NK-92 (cell line): ENCODE results near the gene AOPEP.

Source experiments
- DNase-seq: peaks from one replicate; lab custom pipeline; 2025; ENCODE audit not compliant: unreplicated experiment; lab: John Stamatoyannopoulos, UW

Gene AOPEP

DNA sequence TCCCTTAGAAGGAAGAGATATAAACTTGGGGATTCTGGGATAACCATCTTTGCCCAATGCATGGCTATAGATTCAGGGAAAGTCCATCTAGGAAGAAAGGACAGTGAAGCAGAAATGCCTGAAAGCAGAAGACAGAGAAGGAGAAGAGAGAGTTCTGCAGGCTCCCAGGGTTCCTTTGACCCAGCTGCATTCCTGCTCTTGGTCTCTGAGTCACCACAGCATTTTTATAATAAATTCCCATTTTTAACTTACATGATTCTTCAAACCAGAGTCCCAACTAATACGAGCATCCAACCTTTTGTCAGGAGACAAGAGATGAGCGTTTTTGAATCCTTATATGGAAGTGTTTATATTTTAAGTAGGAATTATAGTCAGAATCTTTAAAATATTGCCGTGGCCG is 12.0 kb upstream of the AOPEP start:
- DNase-seq: no peak

DNA sequence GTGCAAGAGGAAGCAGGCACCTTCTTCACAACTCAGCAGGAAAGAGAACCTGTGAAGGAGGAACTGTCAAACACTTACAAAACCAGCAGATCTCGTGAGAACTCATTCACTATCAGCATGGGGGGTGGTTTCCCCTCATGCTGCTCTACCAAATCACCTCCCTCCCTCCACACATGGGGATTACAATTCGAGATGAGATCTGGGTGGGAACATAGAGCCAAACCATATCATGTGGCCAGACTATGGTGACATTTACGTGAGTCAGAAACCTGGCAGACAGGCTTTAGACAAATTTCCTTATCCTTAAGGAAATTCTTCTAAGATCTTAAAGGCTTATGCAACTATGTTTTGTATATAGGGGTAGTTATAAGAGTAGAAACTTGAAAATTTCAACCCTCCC is 8.7 kb upstream of the AOPEP start:
- DNase-seq: no peak

DNA sequence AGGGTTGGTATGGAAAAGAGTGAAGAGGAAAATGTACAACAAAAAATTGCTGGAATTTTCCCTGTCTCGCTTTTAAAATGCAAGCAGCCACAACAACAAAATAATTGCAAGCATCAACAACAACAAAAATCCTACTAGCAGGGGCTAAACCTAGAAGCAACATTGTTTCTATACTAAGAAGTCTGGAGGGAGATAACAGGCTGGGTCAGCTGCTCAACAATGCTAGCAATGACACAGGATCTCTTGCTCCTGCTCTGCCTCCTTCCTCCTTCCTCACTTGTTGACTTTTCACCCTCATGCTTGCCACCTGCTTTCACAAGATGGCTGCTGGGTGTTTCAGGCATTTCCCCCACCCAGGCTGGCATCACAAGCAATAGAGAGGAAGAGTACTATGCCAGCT is 7.6 kb upstream of the AOPEP start:
- no peak for DNase-seq

DNA sequence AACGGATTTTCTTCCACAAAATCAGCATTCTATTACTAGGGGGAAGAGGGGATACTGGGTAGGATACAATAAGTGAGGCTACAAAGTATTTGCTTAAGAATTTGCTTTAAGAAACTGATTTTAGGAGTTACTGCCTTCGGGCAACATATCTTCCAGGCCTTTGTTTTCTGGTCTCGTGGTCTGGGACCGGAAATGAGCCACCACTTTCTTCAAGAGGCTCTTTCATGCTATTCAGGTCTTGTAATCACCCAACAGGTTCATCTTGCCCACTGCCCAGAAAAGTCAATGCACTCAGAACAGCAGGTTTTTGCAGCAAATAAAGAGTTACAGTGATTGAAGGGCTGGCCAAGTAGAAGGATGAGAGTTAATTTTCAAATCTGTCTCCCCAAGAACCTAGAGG is 6.6 kb upstream of the AOPEP start:
- DNase-seq: no peak

DNA sequence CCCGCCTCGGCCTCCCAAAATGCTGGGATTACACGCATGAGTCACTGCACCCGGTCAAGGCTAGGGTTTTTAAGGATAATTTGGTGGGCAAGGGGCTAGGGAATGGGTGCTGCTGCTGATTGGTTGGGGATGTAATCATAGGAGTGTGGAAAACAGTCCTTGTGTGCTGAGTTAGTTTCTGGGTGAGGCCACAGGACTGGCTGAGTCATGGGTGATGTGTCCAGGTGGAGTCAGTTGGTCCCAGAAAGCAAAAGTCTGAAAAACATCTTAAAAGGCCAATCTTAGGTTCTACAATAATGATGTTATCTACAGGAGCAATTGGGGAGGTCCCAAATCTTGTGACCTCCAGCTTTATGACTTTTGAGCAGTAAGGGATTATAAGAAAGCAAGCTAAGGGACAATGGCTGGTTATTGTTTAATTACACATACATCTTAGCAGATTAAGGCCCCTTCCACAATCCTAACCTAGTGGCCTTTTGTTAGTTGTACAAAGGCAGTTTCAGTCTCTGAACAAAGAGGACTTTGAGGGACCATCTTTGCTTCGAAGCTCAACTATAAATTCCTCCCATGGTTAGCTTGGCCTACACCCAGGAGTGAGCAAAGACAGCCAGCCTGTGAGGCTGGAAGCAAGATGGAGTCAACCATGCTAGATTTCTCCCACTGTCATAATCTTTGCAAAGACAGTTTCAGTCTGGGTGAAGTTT is 5.5 kb upstream of the AOPEP start:
- DNase-seq: no peak

DNA sequence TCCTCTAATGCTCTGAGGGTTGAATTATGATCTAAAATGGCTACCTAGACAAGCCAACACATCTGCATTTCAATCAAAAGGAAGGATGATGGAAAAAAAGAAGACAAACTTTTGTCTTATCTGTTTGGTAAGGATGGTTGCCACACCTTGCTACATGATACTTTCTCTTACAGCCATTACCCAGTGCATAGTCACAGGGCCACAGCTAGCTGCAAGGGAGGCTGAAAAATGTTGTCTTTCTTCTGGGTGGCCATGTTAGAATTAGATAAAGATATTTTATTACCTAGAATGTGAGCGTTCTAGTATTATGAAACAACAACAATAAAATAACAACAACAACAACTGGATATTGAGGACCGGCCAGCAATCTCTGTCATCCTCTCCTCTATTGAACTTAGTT is 4.7 kb upstream of the AOPEP start:
- DNase-seq: no peak

DNA sequence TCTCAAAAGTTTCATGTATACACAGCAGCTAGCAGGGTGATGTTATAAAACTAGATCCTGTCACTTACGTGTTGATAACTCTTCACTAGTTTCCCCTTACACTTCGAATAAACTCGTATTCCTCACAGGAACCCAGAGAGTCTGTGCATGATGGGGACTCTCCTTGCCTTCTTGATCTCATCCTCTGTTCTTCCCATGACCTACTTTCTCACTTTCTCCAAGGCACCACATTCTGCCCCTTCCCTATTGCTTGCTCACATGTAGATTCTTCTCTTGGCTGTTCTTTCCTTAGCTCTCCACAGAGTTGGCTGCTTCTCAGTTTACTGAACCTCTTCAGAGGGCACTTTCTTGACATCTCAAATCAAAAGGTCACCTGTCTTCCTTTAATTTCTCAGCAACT is 1.2 kb upstream of the AOPEP start:
- DNase-seq: no peak

DNA sequence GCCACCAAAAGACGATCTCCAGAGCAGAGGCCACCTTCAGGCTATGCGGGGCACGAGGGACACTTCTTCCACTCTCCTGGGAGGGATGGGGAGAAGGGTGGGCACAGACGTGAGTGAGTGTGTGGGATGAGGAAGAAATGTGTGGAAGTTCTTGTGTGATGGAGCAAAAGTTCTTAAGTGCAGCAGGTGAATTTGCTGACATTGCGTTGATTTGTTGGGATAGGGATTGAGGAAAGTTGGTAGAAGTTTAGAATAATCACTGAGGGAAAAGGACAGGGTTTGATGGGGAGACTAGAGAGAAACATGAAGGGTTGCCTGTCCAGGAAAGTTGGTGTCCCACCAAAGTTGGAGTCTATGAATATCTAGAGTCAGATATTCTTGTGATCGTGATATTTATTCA is 2.2 kb downstream of the AOPEP start:
- no peak for DNase-seq

DNA sequence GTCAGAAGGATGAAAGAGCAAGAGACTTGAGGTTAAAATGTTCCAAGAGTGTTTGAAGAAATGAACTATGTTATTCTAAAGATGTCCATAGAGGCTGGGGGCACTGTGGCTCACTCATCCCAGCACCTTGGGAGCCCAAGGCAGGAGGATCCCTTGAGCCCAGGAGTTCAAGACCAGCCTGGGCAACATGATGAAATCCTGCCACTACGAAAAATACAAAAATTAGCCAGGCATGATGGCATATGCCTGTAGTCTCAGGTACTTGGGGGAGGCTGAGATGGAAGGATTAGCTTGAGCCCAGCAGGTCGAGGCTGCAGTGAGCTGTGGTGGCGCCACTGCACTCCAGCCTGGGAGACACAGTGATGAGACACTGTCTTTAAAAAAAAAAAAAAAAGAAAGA is 2.7 kb downstream of the AOPEP start:
- no peak for DNase-seq

DNA sequence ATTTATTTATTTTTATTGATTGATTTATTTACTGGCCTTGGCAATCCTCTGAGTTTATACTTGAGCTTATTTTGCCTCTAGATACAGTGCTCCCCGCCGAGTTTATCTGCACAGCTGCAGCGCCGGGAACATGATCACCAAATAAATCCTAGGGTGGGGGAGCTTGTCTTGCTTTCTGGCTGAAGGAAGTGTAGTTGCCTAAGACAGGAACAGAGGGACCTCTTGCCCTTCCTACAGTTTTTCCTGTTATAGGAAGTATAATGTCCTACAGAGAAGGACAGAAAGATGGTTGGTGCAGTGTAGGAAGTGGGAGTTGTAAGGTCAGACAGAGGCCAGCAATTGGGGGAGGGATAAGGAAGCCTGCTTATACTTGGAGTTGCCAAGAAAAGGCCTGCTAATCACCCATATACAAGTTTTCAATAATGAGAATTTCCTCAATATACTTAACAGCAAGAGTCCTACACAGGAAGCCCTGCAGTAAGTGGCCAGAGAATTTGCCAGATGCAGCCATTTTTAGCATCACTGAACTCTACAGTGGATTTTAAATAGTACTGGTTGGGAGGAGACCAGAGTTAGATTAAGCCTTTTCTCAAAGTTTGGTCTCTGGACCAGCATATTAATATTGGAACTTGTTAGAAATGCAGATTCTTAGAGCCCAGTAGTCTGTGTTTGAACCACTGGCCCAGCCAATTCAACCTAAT is 7.7 kb downstream of the AOPEP start:
- DNase-seq: no peak

DNA sequence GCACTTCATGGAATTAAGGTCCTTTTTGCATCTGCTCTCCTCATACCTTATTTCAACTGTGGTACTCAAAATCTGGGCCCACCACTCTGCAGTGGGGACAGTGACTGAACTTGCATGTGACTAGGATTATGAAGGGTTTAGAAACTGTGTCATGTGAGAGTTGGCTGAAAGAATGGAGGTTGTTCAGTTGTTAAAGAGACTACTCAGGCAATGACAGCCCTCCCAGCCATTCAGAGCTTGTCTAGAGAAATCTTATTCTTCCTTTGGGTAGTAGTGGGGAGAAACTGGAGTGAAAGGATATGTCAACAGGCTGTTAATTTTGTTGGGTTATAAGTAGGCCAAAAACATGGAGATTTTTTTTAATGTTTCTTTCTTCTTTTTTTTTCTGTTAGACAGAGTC is 10.3 kb downstream of the AOPEP start:
- DNase-seq: no peak

DNA sequence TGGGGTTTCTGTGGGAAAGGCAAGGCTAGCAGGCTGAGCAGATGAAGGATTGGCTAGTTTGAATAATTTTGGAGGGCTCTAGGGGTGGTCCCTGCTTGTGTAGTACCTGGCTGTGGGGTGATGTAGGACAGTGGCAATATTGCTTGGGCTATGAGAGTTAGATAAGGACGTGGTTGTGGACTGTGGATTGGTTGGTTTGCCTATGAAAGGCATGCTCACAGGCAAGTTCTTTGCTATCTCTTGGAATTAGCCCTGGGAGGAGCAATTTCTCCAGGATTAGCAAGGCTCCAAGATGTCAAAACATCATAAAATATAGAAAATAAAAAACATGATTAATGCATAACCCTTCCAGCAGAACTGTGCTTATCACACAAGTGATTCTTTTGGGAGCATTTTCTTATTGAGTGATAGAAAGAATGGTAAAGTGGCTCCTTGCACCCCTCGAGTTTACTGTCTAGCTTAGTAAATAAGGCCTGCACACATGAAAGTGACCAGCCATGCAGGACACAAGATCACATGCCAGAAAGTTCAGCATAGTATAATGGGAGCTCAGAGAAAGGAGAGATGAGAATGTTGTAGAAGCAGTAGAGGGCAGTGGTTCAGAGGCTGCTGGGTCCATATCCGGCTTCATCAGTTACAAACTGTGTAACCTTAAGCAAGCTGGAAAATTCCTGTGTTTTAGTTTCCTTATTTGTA is 13.8 kb downstream of the AOPEP start:
- no peak for DNase-seq

DNA sequence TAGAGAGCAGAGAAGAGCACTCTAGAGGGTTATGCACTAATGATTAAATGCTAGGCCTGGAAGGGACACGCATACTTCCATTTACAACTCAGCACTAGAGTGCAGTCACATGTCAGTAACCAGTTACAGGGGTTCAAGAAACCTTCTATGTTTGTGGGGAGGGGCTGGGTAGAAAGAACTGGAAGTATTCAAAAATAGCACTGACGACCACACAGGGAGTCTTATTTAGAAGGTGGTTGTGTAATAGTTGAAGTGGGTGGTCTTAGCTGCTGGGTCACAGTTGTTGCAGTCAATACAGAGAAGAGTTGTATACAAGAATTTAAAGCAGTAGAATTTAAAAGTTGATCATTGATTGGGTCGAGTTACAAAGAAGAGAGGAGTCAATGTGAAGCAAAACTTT is 15.4 kb downstream of the AOPEP start:
- DNase-seq: no peak

DNA sequence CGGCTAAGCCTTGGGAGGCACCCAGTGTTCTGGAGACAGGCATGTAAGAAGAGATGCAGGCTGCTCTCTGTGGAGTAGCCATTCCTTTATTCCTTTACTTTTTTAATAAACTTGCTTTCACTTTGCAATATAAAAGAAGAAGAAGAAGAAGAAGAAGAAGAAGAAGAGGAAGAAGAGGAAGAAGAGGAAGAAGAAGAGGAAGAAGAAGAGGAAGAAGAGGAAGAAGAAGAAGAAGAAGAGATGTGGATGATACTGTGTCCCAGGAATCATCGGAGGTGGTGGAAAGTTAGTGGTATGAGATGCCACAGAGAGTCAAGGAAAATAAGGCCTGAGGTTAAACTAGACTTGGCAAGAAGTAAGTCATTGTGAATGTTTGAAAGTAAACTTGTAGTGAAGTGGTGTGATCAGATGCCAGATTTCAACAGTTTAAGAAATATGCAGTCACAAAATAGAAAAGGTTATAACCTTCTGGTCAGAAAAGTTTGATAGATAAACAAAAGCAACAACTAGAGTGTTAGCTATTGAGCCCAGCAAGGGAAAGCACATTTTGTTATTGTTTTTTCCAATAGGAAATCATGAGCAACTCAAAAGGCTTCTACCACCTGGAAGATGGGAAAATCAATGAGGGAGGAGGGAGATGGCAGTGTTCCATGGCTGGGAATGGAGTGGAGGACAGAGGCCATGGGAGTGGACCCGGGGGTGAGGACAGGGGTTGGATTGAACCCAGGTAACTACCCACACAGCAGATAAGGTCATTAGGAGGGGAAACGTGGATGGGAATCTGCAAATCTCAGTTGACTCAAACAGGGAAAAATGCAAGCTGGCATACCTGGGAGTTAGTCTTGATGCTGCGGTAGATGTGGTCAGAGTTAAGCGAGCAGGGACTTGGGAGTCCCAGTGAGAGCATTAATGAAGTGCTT is 16.8 kb downstream of the AOPEP start:
- no peak for DNase-seq

DNA sequence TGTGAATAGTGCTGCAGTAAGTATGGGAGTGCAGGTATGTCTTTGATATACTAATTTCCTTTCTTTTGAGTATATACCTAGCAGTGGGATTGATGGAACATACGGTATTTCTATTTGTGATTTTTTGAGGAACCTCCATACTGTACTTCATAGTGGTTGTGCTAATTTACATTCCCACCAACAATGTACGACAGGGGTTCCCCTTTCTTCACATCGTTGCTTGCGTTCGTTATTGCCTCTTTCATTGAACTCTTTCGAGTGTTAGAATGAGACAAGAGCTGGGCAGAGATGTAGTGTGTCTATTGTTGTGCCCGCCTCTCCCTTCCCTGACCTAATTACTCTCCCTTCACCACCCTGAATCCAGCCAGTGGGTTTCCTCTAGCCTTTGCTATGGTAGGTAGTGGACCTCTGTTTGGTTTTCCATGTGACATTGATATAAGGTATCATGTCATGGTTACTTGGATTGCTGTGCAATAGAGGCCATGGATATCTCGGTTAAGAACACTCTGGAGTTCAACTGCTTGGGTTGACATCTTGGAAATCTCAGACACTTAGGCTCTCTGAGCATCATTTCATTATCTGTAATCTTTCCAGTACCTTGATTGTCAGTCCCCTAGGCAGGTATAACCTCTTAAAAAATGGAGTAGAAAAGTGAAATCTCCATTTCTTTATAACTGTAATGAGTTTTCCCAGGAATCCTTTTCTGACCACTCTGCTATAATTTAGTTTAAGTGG is 19.5 kb downstream of the AOPEP start:
- DNase-seq: no peak

DNA sequence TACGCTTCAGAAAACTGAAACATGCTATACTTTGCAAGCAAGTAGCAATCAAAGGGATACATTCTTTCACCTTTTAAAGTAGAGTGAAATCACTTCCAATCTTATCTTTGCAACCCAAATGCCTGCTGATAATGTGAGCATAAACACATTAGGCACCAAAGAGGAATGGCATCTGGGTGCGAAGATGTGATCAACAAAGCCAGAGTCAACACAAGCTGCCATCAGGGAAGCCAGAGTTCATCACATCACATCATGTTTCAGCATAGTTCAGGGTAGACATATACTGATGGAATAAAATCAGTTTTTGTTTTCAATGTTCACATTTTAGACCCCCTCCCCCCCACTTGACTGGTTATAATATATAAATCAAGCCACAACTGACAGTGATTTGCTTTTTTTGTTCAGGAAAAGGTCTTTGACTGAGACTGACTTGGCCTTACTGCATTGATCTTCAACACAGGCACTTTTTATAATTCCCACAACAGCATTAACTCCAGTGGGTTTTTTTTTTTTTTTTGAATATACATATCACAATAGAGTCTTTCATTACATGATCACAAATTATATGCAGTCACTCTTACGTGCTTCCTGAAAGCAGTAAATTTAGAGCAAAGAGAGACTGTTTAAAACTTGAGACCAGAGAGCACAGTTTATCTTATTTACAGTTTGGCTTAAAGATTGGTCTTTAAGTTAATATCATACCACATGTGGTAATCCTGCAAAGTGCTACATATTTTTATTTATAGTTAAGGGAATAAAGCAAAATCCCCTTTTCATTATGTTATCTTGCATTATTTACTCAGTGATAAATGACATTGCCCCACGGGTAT is 20.3 kb downstream of the AOPEP start:
- no peak for DNase-seq

DNA sequence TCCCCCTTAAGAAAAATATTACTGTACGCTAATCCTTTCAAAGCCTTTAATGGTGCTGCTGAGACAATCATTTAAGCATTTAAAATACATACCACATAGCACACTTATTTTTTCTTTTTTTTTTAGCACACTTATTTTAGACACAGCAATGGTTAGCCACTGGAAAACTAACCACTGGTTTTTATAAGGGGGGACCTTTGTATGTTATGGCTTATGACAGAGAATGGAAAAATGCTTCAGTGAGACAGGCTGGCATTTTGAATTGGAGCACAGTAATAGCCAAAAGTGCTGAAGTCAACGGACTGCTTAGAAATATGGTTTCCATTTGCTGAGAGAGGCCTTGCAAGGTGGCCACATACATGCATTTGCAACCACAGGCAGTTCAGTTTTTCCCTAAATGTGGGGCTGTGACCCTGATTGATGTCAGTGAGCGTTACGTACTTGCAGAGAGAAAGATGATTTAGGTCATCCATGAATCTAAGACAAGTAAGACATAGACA is 28.5 kb downstream of the AOPEP start:
- DNase-seq: no peak

DNA sequence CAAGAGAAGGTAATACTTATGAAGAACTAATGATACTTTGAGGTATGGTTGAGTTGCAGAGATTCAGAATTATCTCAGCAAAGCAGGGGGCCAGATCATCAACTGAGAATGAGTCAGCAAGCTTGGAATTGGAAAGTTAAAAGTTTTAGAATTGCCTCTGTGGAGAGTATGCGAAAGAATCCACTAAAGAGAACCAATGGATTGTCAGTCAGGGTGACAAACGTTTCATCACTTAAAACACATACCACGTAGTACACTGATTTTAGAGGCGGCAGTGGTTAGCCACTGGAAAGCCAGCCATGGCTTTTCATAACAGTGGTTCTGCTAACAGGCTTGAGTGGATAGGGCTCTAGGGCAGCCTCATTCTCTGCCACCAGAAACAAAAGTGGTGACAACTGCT is 30.7 kb downstream of the AOPEP start:
- no peak for DNase-seq

DNA sequence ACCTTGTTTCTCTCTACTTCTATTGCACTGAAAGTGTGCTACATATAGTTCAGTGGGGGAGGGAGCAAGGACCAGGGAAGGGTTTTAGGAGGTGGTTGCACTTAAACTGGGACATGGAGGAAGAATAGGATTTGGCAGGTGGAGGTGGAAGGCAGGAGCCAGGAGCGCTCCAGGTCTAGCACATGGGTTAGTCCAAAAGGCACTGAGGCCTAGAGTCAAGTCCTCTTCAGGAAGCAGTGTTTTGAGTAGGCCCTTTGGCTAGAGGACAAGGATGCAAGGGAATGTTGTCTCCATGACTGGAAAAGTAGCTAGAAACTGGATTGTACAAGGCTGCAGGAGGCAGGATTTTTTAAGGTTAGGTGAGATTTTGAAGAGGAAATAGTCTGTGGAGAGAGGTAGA is 31.5 kb downstream of the AOPEP start:
- no peak for DNase-seq

DNA sequence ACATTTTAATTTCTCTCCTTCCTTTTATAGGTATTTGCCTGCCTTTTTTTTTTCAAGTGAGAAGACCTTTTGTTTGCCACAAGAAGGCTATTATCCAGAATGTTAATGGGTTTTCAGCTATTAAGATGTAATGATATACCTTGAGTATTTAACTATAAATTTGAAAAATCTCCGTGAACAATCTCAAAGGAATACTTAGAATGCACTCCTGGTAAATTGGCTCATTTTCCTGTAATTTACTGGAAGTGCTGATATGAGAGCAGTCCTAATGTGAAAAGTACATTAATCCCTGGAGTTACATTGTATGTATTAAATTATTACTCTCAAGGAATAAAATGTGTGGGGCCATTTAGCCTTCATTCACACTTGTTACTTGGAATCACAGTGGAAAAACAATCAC is 32.4 kb downstream of the AOPEP start:
- DNase-seq: no peak
